Cardiac muscle cell (in vitro differentiated cells and primary cell): ENCODE measurements around the gene IPO11. TPM values are rescaled to one million over a fixed set of nuclear protein-coding genes. Genes with fewer than 3 reads are reported as not detected.

Experiments
- DNase-seq, 2 donors: peaks; one replicate each; pipeline versions ENCODE4 v3.0.0 to v3.0.0-alpha.2; 2010 to 2017; ENCODE audit warnings: low read depth in 1 of 2, low spot score in 1 of 2
- H3K27ac ChIP-seq: fragments of 200-600 bp; sonication (generic); 2 replicates; pipeline ENCODE4 v1.5.1; 2016
- H3K27me3 ChIP-seq: fragments of 200-600 bp; sonication (generic); 2 replicates; pipeline ENCODE4 v1.6.0; 2016; ENCODE audit warnings: control low read depth
- H3K36me3 ChIP-seq: fragments of 200-600 bp; sonication (generic); 2 replicates; pipeline ENCODE4 v1.5.1; 2016; ENCODE audit warnings: control low read depth
- H3K4me1 ChIP-seq: fragments of 200-600 bp; sonication (generic); 2 replicates; pipeline ENCODE4 v1.8.1; 2017; ENCODE audit warnings: low read depth, mild to moderate bottlenecking, mixed run types
- H3K4me3 ChIP-seq: fragments of 200-600 bp; sonication (generic); 2 replicates; pipeline ENCODE4 v1.5.1; 2016; ENCODE audit warnings: mild to moderate bottlenecking
- H3K9me3 ChIP-seq: fragments of 200-600 bp; sonication (generic); 2 replicates; pipeline ENCODE4 v1.5.1; 2017; ENCODE audit warnings: low read depth, mild to moderate bottlenecking, control low read depth
- polyA plus RNA-seq: library from polyadenylated mRNA; unstranded; fragments of >200 nt; fragmentation: Nextera tagmentation; extraction: Ambion mirVana; gene quantifications from 2 replicates; pipeline ENCODE4 v1.2.1, GENCODE V29; 2016
- total RNA-seq: library from RNA; depleted of rRNA; stranded (reverse); fragments of >200 nt; gene quantifications from 2 replicates; pipeline ENCODE4 v1.2.3, GENCODE V29; 2016
- TF ChIP-seq, protein P1 (sequence below): IDR thresholded peaks from 2 replicates; pipeline ENCODE4 v1.5.1; 2012; ENCODE audit warnings: low read depth, mild to moderate bottlenecking, low read length

Gene IPO11
- total and polyA plus RNA-seq, 2 experiments from 2014 or later = 11.6 to 17.9 TPM

DNA sequence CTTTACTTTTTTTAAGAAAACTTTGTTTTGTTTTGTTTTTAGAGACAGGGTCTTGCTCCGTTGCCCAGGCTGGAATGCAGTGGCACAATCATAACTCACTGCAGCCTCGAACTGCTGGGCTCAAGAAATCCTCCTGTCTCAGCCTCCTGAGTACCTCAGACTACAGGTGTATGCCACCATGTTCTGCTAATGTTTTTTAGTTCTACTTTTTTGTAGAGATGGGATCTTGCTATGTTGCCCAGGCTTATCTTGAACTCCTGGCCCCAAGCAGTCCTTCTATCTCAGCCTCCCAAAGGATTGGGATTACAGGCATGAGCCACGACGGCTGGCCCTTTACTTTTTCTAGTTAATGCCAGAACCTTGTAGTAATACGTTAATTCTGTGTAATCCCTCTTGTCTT, 36.0 kb downstream of the IPO11 start:
- no peaks in the 10 kb centered on the region for H3K4me1 ChIP-seq
- no peak for DNase-seq
- TF ChIP-seq, protein P1, sequence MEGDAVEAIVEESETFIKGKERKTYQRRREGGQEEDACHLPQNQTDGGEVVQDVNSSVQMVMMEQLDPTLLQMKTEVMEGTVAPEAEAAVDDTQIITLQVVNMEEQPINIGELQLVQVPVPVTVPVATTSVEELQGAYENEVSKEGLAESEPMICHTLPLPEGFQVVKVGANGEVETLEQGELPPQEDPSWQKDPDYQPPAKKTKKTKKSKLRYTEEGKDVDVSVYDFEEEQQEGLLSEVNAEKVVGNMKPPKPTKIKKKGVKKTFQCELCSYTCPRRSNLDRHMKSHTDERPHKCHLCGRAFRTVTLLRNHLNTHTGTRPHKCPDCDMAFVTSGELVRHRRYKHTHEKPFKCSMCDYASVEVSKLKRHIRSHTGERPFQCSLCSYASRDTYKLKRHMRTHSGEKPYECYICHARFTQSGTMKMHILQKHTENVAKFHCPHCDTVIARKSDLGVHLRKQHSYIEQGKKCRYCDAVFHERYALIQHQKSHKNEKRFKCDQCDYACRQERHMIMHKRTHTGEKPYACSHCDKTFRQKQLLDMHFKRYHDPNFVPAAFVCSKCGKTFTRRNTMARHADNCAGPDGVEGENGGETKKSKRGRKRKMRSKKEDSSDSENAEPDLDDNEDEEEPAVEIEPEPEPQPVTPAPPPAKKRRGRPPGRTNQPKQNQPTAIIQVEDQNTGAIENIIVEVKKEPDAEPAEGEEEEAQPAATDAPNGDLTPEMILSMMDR = no peak
- peaks cover 6% of the 10 kb centered on the region for H3K36me3 ChIP-seq
- H3K27ac ChIP-seq = no peak overlapping the region
- no peaks in the 10 kb centered on the region for H3K27me3 ChIP-seq
- H3K9me3 ChIP-seq = no peaks in the 10 kb centered on the region
- H3K4me3 ChIP-seq = no peak overlapping the region

DNA sequence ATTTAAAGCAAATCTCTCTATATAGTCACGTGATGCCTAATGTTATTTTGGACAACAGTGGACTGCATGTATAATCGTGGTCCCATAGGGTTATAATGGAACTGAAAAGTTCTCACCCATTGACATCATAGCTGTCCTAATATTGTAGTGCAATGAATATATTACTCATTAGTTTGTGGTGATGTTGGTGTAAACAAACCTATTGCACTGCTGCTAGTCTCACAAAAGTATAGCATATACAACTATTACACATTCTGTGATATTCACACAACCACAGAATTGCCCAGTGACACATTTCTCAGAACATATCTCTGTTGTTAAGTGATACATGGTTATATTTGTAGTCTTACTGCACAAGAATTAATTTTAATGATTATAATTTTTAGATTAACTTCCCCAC, 37.7 kb downstream of the IPO11 start:
- TF ChIP-seq, protein P1 = no peak
- no peak overlapping the region for H3K27ac ChIP-seq
- no peak overlapping the region for H3K4me3 ChIP-seq

DNA sequence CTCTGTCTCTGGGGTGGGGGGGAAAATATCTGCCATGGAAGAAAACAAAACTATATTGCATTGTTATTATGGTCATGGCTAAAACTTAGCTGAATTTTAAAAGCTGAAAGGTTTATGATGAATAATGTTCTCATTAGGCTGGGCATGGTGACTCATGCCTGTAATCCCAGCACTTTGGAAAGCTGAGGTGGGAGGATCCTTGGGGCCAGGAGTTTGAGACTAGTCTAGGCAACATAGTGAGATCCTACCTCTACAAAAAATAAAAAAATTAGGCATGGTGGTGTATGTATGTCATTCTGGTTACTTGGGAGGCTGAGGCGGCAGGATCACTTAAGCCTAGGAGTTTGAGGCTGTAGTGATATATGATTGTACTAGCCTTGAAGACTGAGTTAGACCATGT, 44.5 kb downstream of the IPO11 start:
- Histone ChIP-seq H3K9me3 (no peaks in the 10 kb centered on the region), H3K4me1 (peaks cover 17% of the 10 kb centered on the region), H3K36me3 (no peaks in the 10 kb centered on the region), H3K27me3 (no peaks in the 10 kb centered on the region), H3K27ac (no peak overlapping the region), H3K4me3 (no peak overlapping the region)
- no peak for DNase-seq
- TF ChIP-seq, protein P1 = no peak

More for the DNA sequence above, 37.7 kb downstream of the IPO11 start:
- H3K9me3 ChIP-seq = no peaks in the 10 kb centered on the region
- H3K27me3 ChIP-seq = no peaks in the 10 kb centered on the region
- peaks cover 6% of the 10 kb centered on the region for H3K36me3 ChIP-seq
- DNase-seq = no peak
- no peaks in the 10 kb centered on the region for H3K4me1 ChIP-seq

GRCh38 chr5:62460578-62460983, 48.0 kb downstream of the IPO11 start:
- Histone ChIP-seq H3K27ac (no peak overlapping the region), H3K36me3 (no peaks in the 10 kb centered on the region), H3K4me3 (no peak overlapping the region), H3K27me3 (no peaks in the 10 kb centered on the region), H3K4me1 (peaks cover 17% of the 10 kb centered on the region), H3K9me3 (no peaks in the 10 kb centered on the region)
- peak; percentile 63 to 81 for DNase-seq
- TF ChIP-seq, protein P1 = peak; percentile 82

DNA sequence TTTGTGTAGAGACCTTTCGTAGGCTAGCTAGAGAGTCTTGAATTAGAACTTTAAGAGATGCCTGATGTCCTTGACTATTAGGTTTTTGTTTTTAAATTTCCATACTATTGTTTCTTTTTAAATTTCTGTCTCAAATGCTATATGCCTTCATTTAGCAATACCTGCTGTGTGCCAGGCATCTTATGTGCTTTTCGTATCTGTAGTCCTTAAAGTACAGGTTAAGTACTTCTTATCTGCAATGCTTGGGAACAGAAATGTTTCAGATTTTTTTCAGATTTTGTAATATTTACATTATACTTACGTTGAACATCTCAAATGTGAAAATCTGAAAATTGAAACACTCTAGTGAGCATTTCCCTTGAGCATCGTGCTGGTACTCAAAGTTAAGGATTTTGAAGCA, 49.0 kb downstream of the IPO11 start:
- TF ChIP-seq, protein P1 = no peak
- Histone ChIP-seq H3K9me3 (no peaks in the 10 kb centered on the region), H3K36me3 (no peaks in the 10 kb centered on the region), H3K27me3 (no peaks in the 10 kb centered on the region), H3K4me1 (peaks cover 17% of the 10 kb centered on the region), H3K27ac (no peak overlapping the region), H3K4me3 (no peak overlapping the region)
- DNase-seq = no peak
